ENCODE data around the gene CAPS.

The CAPS gene

DNA sequence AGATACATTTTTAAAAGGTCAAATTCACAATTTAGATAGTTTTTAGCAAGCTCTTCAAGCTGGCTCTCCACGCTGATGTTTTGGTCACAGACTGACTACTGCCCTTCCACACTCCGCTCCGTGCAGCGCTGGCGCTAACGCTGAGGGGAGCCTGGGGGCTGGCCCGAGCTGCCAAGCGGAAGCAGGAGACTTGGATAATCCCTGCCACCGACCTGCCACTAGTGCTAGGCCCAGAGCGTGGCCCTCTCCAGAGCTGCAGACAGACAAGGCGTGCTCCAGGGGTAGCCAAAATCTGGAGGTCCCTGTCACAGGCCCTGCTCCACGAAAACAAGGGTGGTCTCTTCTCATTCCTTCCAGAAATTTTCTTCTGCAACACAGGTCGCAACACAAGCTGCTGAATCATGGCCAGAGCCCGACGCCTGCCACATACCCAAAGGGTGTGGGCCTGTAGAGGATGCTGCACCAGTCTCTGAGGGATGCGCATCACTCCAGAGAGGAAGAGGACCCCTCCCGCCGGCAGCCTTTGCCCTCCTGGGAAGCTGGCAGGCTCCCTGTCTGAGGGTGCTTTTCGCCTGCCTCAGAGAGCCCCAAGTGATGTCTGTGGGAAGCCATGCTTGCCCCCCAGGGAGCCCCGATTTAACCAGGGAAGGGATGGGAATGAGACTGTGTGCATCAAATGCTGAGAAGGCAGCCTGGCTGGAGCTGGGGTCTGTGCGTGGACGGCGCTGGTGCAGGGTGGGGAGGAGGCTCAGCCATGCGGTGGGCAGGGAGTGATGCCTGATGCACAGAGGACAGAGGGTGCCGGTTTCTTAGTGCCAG lies 21.6 kb downstream of the CAPS start:
- no peak for DNase-seq

DNA sequence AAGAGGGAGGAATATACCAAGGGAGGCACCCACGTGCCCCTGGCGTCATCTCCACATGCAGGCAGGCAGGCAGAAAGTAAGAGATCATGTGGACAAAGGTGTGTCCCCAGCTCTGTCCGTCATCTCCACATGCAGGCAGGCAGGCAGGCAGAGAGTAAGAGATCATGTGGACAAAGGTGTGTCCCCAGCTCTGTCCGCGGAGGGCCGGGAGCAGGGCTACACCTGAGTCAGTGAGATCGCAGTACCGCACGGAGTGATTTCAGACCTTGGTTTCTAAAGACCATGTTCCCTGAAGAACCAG lies 22.2 kb downstream of the CAPS start:
- DNase-seq: no peak

DNA sequence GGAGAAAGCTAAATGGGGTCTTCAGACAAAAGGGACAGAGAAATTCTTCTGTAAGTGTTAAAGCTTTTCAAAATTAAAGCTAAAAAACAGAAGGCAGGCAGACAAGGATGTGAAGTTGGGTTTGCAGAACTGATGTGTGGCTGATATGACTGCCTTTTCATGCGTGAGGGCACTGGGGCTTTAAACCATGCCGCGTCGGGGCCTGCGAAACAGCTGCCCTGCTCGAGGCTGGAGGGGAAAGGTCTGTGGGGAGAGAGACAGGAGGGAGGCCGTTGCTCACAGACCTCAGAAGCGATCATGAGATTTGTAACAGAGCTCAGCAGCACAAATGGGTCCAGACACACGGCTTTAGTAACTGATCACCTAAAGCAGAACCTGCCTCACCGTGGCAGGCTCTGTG lies 23.5 kb downstream of the CAPS start:
- no peak for DNase-seq

- DNase-seq: no peak
Measured at GRCh38 chr19:5940260-5941208, 26.5 kb downstream of the CAPS start.

DNA sequence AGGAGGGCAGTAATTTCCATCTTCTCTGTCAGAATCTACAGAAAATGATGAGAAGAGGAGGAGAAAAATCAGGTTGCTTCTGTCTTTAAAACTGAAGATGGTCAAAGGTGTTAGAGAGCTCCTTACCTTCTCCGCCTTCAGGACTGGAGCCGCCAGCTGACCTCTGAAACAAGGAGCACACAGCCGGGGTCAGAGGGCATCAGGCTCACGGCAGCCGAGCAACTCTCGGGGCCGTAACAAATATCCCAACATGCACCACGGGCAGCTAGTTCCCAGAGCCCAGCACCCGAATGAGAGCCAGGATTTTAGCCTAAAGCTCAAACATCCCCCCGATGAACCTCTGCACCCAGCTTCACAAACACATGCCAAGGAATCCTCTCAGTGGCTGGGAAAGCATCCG lies 27.6 kb downstream of the CAPS start:
- no peak for DNase-seq

DNA sequence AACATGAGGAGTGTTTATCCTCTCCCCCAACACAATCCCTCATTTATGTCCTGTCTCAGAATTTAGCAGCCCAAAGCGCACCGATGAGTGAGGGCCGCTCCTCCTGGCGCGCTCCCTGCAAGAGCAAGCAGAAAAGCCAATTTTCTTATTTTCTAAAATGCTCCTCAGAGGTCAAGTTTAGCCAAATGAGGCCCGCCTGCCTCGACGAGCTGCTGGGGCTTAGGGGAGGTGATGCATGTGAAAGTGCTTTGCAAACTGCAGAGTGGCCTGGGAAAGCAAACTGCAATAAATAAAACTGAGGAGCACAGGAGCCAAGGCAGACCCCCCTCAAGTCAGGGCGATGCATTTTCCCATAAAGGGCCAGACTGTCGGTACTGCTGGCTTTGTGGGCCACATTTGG lies 29.0 kb downstream of the CAPS start:
- no peak for DNase-seq

GRCh38 chr19:5943623-5944022 lies 29.6 kb downstream of the CAPS start:
- no peak for DNase-seq

GRCh38 chr19:5947435-5947834 lies 33.4 kb downstream of the CAPS start:
- DNase-seq: no peak

DNA sequence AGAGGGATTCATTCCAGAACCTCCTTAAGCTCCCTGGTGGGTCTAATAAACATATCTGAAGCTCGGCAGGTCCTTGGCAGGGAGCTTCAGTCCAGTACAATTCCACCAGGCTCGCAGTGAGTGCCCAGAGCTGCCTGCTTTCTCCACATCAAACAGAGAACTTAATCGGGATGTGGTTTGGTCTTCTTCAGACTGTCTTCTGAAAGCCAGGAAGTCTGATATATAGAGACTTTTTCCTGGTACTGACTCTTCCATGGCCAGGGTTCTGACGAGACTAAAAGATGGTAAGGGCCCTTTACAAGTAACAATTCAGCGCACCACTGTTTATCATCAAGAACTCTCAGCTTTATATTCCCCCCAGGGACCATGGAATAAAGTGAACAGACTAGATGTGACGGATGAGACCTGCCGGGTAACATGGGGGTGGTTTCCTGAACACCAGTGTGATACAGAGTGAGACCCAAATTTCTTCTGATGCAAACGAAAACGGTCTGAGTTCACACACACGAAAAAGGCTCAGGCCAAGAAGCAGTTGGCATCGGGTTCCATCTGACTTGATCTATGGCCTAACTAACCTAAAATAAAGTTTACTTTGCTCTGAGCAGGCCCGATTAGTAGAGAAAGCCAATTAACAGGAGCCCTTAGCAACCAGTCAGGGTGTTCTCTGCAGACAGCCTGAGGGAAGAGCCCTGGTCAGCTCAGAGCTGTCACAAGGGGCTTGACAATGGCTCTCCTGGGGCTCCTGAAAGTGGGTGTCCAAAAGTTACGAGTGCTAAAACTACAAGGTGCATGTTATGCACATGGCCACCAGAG lies 34.9 kb downstream of the CAPS start:
- DNase-seq: no peak

GRCh38 chr19:5949792-5950305 lies 35.8 kb downstream of the CAPS start:
- no peak for DNase-seq

- DNase-seq: no peak
Measured at GRCh38 chr19:5950741-5951140, 36.7 kb downstream of the CAPS start.

DNA sequence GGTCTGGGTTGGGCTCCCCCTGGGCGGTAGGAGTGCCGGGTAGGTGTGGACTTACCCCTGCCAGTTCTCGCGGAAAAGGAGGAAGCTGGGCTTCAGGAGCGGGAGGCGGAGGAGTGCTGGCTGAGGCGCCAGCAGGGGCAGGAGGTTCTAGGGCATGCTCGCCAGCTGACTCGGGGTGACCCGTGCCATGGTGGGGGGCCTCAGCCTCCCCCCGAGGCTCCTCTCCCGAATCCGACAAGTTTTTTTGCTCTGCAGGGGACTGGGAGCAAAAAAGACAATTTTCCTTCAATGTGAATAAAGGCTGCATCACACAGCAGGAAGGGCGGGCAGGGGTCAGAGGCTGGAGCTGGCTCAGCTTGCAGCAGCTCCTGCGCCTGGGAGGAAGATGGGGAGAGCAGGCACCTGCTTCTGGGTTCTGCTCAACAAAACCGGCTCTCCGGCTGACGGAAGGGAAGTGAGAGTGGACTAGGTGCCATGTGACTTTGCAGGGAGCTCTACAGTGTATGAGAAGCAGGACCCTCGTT lies 37.3 kb downstream of the CAPS start:
- no peak for DNase-seq

DNA sequence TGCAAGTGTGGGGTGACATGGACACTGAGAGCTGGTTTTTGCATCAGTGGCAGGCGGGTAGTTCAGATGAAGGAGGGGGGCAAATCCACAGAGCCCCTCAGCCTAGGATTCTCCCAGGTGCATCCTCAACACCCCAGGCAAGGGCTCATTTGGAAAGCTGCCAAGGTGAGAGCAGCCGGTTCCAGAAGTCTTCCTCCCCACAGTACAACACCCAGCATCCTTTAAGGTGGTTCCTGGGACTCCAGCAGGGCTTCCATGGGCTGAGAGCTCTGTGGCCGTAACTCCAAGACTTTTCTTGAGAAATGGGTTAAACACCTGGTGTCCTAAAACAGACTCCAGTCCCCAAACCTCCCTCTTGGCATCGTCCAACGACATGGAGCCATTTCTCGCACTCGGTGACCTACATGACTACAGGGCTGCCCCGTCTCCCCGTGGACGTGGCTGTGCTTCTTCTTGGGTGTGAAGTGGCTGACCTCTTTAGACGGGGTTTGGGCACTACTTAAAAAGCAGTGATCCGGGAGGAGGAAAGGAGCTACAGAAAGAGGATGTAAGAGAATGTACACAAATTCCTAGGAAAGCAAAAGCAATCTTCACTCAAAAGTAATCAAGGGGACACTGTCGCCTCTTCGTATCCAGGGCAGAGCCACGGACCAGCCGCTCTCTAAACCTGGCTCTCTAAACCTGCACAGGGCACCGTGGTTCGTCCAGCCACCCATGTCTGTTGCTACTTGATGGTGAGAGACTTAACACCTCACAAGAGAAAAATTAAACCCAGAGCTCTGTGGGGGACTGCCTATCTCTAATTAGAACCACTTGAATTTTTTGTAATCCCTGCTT lies 38.4 kb downstream of the CAPS start:
- no peak for DNase-seq

- no peak for DNase-seq
Measured at GRCh38 chr19:5953030-5953589, 39.1 kb downstream of the CAPS start.

- DNase-seq: no peak
Measured at GRCh38 chr19:5953680-5954213, 39.7 kb downstream of the CAPS start.

DNA sequence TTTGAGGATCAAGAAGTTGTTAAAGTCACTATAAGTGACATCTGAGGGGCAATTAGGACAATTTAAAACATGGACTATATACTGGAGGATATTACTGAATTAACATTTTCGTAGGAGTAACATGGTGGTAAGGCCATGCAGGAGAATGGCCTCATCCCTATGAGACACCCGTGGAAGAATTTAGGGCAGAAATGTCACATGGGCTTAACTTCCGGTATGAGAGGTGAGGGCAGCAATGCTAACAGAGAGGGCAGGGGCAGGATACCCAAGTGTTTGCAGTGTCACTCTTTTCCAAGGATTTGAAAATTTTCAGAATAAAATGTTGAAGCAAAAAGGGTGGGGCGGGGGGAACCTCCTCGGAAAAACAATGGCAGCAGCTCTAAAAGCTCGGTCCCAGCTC lies 40.2 kb downstream of the CAPS start:
- no peak for DNase-seq

DNA sequence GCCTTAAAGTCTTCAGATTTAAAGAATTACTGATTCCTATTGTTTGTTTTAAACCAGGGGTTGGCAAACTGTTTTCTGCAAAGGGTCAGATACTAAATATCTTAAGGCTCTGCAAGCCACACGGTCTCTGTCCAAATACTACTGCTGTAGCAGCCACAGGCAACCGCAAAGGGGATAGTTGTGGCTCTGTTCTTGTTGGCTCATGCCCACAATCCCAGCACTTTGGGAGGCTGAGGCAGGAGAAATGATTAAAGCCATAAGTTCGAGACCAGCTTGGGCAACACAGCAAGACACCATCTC lies 41.5 kb downstream of the CAPS start:
- DNase-seq: no peak

GRCh38 chr19:5956323-5956722 lies 42.3 kb downstream of the CAPS start:
- no peak for DNase-seq

DNA sequence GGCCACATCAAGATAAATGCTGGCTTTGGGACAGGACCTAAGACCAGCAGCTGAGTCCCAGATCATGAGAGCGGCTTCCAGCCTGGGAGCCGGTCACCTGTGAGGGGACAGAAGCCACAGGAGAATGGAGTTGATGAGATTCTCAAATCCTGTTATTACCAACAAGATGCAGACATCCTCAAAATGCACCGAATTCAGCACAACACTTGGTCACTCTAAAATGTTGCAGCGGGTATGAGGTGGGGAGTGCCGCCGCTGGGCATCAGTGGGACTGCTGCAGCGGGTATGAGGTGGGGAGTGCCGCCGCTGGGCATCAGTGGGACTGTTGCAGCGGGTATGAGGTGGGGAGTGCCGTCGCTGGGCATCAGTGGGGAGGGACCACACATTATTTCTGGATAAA lies 42.7 kb downstream of the CAPS start:
- DNase-seq: no peak

DNA sequence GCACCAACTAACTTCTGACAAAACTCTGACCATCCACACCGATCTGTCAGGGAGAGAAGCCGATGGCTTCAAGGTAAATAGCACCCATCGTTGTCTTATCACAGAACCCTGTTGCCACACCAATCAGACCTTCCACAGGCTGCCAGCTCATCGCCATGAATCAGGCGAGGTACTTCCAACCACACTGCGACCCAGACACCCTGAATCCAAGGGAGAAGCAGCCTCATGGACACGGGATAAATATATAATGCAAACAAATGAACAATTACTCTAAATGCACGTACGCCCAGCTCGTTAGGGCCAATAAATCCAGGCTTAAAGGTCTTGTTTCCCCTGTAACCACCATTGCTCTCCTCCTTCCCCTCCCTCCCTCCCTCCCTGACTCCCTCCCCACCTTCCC lies 43.1 kb downstream of the CAPS start:
- DNase-seq: no peak

DNA sequence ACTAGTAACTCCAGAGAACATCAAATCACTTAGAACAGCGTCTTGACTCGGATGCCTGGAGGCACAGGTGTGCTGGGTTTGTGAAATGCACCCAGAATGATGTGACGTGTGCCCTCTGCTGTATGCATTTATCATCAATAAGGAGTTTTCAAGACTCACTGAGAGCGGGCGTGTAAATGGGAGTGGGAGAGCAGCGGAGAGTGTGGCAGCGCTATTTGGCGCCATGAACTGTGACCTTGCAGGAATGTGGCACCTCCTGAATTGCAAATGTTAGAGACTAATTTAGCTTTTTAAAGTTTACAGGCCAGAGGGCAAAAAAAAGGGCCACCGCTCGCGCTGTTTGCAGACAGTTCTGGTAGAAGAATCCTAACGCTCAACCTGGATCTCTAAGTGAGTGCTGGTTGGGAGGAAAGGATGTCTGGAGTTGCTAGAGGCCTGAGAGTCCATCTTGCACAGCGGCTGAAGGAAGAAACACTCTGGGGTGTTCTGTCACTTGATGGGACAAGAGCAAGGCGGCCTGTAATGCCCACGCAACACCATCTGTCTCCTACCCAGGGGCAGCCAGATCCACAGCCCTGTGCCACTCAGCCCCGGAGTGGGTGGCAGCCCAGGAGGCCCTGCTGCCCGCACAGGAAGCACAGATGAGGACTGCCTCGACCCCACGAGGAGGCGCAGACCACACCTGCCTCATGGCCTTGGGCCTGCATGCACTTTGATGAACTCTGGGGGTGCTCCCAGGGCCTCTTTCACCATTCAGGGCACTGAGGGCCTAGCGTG lies 44.2 kb downstream of the CAPS start:
- no peak for DNase-seq

Data from amniotic stem cell (primary cell).